CD4-positive, alpha-beta T cell treated with Interleukin-15 for 1 hour (primary cell): ENCODE data around the gene PON2.
"Not testable (repeated sequence)": the region's sequence is repeated elsewhere in the genome, so short reads cannot be mapped to it uniquely, and the experiment has no call there.

ENCODE experiments used
- DNase-seq: peaks from one replicate; pipeline ENCODE4 v3.0.0-alpha.2; 2020

Gene PON2

DNA sequence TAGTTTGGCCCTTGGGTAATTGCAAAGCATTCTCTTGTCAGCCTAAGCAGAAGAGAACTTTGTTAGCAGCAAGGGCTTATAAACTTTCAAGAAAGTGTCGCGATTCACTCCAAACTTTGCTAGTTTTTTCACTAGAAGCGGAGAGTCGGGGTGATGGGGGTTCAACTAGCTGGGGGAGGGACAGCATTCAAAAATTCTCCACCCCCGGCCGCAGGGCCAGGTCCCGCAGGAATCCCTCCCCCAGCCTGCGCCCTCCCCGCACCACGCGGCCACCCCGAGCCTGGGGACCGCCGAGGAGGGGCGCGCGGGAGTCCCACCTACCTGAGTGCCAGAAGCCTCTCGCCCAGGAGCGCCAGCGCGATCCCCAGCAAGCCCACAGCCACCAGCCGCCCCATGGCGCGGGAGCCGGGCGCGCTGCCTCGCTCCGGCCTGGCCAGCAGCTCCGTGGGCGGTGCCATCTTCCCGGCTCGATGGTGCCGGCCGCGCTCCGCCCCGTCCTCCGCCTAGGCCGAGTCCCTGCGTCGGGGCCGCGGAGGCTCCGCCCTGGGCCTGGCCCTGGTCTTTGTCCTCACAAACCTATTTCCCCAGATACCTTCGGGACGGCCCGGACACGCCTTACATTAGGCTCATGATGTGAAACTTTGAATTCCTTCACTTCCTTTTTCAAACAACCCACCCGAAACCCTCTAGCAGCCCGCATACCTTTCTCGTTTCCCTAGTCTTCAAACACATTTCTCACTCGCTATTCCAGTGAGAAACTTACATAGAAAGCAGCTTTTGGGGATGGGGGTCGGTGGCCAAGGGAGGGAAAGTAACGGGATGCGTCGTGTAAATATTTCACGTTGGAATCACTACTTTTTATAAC lies at the start of gene PON2:
TSS of gene PON2 (minus strand) at position 472 of the 865 bp plus-strand sequence. CDS start at position 395, 77 bp downstream.
- DNase-seq, result peak; percentile 51

DNA sequence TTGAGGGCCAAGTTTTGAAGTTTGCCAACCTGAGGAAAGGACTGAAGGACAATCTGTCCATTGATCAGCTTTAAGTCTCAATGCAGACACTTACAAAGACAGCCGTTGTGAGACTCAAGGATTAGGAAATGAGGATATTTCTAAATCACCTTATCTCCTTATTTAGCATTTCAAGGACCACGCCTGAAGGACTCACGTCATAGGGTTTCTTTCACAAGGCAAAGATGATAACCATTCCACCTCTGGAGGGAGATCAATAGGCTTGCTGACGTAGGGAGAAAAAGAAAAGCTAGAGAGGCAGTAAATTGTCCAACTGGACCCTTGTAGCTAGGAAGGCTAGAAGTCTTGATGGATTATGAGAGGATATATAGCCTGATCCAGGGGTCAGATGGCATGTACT lies 47.6 kb upstream of the PON2 start:
- no peak for DNase-seq

DNA sequence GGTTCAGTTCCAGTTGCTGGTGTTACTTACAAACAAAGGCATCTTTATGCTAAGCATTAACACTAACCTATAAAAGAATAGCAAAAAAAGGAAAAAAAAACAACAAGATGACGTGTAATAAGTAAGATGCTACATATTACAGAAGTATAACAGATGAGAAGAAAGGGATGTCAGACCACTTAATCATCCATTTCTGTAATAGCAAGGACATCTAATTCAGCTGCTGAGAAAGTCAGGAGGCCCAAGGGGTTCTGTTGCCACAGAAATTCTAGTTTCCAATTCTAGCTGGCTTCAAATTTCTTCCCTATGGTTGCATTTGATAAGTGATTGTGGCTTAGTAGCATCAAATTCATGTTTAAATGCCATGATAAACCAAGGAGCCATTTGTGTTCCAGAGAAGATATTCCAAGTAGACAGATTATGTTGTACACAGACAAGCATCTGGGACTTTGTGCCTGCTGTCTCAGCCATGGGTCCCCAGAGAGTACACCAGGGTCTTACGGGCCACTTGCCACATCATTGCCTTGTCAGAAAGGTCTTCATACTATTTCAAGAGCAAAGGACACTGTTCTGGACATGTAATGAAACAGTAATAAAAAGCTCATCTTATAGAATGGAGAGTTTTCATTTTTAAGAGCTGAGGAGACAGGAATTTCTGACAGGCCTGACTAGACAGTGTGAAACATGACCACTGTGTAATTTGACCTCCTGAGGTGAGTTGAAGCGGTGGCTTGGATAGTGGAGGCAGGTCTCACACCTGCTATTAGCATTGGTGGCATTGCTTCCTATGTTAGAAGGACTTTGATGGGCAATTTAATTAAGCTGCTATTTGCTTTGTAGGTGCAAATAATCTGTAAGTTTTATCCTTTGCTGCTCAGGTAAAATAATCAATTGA lies 46.7 kb upstream of the PON2 start:
- DNase-seq, result no peak

DNA sequence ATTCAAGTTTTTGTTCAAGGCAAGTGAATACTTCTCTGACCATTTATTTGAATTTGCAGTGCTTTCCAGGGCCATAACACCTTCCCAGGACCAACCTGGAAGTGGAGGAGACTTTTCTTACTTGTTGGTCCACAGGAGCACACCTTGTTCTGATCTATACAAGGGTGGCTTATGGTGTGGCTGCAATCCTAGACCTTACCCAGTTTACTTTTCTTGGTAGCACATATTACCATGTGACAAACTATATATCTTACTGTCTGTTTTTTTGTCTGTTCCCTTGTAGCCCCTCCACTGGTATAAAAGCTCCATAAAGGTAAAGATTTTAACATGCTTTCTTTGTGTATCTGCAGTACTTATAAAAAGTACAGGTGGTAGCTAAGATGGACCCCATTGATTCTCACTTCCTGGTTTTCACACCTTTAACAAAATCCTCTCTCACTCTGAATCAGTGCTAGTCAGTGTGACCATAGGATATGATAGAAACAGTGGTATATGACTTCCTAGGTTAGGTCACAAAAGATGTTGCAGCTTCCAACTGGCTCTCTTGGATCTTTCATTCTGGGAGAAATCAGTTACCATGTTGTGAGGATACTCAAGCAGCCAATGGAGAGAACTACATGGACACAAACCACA lies 45.3 kb upstream of the PON2 start:
- DNase-seq, result no peak

DNA sequence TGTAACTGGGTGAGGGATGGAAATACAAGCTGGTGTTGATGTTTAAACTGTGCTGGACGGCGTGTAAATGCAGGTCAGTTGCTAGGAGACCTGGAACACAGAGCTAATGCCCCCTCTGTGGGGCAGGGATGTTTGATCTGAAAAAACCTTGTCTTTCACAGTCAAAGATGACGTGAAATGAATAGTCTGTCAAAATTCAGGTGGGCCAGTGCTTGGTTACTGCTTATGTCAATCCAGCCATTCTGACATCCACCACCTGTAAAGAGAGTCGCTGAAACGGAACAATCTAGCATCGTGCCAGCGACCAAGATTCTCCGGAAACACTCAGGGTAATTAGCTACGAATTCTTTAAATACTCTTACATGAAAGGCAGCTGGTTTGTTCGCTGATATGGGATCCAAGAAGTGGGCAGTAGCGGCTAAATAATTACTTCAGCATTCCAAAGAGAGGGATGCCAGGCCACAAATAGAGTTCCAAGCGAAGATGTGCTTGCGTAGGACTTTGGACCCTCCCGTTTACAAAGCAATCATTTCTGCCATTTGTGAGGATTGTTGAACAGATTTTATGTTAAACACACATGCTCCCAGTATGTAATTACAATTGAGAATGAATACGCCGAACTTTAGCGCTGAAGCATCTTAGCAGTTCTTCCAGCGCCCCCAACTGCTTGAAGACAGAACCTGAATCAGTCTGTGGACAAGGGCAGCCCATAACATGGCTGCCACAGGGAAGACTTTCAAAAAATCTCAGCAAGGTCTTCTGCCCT lies 43.6 kb upstream of the PON2 start:
- no peak for DNase-seq

DNA sequence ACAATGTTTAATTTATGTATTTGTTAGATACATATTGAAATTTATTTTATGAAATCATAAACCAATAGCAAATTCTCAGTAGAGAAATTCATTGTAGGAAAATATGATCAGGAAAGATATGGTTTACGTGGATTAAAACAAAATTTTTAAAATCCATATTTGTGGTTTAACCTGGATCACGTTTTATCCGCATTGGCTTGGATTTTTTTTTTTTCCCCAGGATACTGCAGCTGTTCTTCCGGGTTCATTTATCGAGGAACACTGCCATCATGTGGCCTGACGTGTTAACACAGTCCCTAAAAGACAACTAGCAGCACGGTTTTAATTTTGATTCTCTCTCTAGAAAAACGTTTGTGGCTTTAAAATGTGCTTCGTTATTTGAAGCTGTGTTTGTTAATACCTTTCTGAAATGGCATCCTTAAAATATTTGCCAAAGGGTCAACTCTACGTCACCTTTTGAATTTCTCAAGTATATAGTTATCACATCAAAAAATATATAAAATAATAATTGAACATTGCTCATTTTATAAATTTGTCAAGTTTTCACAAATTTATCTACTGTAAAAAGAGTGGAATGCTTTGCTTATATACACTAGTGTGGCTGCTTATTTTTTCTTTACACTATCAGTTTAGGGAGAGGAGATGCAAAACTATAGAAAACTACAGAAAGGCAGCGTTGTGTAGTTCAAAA lies 42.2 kb upstream of the PON2 start:
- DNase-seq, result peak; percentile 33

DNA sequence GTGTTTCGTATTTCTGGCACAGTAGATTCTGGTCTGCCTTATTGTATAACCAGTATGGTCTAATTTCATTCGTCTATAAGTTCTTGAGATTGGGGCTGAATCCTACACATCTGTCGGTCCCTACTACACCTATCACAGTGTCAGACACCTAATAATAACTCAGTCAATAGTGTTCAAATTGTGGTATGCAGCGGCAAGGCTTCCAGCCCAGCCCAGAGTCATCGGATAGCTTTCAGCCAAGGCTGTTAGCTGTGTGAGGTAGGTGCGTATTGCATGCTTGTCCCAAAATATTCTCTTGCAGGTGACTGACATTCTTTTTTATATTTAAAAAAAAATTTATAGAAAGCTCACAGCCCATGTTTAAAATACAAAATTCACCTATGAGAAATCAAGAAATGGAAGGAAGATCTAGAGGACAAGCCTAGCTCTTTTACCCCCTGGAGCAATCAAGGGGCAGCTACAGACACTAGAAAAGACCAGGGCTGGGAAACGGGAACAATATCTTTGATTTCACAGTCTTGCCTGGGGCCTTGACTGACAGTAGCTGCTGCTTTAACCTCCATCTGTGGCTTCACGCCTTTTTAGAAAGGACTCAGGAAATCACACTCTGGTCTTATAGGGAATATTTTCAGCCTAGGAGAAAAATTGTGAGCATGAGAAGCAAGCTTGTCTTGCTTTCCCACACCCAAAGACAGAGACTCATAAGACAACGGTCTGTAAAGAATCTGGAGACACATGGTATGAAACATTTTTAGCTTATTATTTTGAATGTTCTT lies 41.4 kb upstream of the PON2 start:
- DNase-seq, result no peak

DNA sequence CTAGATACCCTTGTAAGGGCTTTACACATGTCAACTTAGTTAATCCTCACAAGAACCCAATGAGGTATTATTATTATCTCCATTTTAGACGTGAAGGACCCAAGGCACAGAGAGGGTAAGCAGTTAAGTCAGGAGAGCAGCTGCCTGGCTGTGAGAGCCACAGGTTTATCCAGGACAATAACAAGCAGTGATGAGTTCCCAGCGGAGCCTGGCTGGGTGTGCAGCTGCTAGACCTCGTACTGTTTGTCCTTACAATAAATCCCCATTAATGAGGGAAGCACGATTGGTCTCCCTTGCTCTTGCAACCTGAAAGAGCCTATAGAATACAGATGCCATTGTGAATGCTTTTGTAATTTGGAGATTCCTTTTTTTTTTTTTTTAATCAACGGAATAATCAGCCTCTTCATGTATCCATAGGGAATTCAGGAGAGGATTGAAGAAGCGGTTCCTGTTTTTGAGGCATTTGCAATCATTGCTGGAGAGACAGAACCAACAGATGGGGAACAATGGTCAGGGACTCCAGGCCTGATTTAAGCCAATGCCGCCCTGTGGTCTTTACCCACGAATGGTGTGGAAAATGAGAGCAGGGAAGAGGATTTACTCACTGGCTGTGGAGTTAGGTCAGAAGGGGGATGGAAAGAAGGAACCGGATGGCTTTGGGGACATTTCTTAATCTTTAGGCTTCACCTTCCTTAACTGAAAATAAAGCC lies 38.6 kb upstream of the PON2 start:
- no peak for DNase-seq

DNA sequence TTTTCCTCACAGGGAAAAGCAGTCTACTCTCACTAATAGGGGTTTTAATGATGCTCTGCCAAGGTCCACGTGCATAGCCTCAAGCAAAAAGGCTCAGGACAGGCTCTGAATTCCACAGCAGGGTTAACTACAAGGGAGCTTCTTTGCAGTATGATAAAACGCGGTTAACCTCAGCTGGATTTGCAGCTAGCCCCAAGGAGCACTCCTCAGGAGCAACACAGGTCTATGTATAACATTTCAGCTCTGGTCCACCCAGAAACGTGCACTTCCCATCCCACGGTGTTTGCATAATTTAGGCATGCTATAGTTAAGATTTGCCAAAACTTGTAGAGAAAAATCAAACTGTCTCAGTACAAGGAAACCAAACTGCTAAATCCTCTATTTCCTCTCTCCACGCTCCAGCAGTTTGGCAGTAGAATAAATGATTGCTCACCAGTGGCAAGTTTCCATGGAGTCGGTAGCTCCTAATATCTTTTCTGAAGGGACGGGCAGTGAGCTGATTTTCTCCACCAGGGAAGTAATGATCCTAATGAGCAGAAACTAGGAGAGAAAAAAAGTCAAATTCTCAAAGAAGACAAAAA lies 37.8 kb upstream of the PON2 start:
- DNase-seq, result no peak

DNA sequence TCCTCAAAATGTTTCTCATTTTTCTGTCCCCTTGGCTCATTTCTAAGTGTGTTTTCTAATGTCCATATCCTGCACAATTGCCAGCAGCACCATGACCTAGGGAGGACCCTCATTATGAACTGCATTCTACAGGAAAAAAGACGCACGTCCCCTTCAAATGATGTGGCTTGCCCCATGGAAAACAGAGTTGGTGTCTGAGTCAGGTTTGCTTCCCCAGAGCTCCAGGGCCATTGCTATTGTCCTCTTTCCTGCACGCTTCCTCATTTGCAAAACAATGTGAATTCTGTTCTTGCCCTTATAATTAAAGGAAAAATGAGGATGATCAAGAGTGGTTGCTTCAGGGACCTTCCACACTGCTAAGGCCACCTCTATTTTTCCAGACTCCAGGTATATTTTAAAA lies 36.2 kb upstream of the PON2 start:
- DNase-seq, result no peak

DNA sequence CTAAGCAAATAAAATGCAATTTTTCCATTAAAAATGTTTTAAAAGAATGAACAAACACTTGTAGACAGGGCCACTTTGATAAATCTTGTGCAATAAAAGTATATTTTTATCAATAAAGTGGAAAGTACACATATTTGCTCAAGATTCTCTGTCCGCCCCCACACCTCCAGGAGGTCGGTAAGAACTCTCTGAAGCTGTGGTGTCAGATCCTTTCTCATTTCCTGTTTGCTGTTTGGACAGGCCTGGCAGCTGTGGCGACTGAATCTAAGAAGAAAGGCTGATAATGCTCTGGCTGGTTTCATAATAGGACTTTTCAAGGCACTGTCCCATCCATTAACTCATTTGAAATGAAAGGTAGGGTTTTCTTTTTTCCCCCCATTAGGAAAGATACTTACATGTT lies 35.6 kb upstream of the PON2 start:
- no peak for DNase-seq

DNA sequence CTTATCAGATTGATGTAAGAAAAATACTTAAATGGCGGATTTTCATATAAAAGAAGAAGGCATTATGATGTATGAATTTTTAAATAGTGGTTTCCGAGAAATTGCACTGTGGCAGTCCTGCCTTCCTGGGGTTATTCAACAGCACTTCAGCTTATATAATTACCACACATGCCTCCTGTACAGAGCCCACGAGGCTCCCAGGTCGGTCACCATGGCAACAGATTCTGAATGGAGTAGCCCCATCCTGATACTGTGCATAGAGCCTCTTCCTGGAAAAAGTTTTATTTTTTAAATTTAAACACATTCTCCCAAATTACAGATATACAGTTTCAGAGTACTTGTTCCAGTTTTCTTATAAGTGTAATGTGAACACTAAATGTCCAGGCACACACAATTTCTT lies 35.0 kb upstream of the PON2 start:
- DNase-seq, result no peak

DNA sequence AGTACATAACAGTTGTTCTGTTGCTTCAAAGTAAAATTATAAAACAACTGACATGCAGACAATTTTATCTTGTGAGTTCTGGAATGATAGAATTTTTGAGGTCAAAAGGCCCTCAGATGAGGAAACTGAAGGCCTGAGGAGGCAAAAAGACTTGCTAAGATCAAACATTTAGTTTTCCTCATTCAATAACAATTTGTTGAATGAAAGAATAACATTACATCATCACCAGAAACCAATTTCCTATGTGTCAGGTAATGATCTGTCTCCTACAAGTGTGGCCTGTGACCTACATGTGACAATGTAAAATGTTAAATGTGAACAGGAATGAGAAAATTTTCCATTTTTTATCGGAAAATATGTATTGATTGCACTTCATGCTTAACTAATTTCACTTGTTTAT lies 34.4 kb upstream of the PON2 start:
- no peak for DNase-seq

DNA sequence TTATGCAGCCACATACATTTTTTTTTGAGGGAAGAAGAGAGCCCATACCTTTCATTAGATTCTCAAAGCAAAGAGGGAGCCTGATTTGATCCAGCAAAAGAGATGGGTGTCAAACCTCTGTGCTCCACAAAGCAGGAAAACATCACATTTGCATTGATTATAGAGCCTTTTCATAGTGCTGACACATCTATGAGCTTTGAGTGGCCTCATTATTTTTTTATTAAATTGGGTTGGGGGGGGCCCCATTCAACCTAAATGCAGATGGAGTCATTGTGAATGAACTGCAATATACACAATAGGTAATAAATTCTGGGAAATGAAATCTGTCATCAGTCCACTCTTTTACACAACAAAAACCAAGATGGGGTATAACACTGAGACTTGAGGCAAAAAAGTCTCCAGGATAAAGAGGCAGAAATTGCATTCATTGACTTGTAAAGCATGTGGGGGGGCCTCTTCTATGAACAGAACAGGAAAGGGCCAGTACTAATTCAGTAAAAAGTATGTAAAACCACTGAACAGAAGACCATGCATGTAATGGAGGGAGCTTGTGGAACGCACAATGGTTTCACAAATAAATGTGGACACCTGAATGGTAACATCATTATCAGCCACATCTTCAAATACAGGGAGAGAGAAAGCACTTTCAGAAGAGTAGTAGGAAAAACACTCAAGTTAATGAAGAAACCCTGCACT lies 33.2 kb upstream of the PON2 start:
- no peak for DNase-seq

DNA sequence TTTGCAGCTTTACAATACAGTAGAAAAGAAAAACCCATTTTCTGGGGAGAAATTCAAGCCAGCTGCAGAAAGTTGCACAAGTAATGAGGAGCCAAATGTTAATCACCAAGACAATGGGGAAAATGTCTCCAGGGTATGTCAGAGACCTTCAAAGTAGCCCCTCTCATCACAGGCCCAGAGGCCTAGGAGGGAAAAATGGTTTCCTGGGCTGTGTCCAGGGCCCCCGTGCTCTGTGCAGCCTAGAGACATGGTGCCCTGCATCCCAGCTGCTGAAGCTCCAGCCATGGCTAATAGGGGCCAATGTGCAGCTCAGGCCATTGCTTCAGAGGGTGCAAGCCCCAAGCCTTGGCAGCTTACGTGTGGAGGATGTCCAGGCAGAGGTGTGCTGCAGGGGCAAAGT lies 25.8 kb upstream of the PON2 start:
- DNase-seq, result not testable (repeated sequence)

DNA sequence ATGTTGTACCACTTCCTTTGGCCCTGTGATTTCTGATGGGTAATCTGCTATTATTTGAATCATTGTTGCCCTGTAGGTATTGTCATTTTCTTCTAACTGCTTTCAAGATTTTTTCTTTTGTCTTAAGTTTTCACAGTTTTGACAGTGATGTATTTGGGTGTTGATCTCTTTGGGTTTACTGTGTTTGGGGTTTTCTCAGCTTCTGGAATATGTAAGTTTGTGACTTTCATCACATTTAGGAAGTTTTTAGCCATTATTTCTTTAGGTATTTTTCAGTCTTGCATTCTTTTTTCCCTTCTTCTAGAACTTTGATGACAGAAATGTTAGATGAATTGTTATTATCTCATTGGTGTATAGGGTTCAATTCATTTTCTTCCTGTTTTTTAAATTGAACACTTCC lies 23.1 kb upstream of the PON2 start:
- DNase-seq, result no peak

DNA sequence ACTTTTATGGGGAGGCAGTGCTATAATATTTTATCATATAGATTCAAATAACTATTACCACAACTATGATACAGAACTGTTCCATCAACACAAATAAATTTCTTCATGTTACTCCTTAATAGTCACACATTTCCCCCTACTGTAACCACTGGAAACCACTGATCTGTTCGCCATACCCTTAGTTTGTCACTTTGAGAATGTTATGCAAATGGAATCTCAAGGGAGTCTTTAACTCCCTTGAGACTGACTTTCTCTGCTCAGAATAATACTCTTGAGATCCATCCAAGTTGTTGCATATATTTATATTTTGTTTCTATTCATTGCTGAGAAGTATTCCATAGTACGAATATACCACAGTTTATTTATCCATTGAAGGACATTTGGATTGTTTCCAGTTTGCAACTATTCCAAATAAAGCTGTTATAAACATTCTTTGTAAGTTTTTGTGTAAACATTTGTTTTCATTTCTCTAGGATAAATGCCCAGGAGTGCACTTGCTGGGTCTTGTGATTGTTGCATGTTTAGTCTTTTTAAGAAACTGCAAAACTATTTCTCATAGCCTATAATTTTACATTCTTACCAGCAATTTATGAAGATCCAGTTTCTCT lies 19.7 kb upstream of the PON2 start:
- DNase-seq, result no peak

DNA sequence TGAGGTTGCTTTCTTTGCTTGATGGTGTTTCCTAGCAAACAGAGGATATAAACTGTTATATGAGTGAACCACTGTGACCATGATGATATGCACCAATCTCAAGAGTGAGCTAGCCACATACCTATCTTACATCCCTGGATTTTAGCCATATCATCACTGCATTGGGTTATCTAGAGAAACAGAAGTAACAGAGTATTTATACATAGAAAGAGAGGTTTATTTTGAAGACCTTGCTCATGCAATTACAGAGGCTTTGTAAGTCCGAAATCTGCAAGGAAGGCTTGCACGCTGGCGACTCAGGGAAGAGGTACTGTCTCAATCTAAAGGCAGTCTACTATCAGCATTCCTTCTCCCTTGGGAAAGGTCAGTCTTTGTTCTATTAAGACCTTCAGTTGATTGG lies 11.8 kb upstream of the PON2 start:
- DNase-seq, result no peak

DNA sequence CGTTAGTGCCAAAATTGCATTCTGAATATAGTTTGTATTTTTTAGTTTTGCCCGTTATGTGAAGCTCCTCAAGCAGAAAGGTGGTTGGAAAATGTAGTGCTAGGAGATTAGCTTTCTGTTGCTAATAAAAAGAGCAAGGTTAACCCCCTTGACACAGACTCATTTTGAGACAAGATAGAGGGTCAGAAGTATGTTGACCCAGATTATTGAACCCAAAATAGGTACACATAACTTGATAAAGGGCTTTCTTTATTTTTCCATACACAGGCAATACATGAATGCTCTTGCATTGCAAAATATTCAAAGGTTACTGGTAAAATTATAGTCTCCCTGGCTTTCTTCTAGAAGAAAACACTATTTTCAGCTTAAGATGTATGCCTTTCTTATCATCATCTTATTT lies 10.0 kb upstream of the PON2 start:
- no peak for DNase-seq
